HG02623 (cell line): ENCODE results near the gene ADGRV1.
"Not testable (repeated sequence)": the region's sequence is repeated elsewhere in the genome, so short reads cannot be mapped to it uniquely, and the experiment has no call there.

Source experiments
- ATAC-seq: cut with Tn5 transposase; IDR thresholded peaks from one replicate; pipeline ENCODE4 v1.9.1; 2021; ENCODE audit warnings: moderate library complexity; ENCODE audit not compliant: unreplicated experiment

Gene ADGRV1

GRCh38 chr5:90586469-90586868 lies 27.9 kb downstream of the ADGRV1 start:
- no peak for ATAC-seq

- no peak for ATAC-seq
Observed at GRCh38 chr5:90590170-90590569, 31.6 kb downstream of the ADGRV1 start.

DNA sequence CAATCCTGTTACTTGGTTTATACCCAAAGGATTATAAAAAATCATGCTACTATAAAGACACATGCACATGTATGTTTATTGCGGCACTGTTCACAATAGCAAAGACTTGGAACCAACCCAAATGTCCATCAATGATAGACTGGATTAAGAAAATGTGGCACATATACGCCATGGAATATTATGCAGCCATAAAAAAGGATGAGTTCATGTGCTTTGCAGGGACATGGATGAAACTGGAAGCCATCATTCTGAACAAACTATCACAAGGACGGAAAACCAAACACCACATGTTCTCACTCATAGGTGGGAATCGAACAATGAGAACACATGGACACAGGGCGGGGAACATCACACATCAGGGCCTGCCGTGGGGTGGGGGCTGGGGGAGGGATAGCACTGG lies 34.5 kb downstream of the ADGRV1 start:
- not testable (repeated sequence) for ATAC-seq

- ATAC-seq: not testable (repeated sequence)
Observed at GRCh38 chr5:90595766-90596165, 37.2 kb downstream of the ADGRV1 start.

DNA sequence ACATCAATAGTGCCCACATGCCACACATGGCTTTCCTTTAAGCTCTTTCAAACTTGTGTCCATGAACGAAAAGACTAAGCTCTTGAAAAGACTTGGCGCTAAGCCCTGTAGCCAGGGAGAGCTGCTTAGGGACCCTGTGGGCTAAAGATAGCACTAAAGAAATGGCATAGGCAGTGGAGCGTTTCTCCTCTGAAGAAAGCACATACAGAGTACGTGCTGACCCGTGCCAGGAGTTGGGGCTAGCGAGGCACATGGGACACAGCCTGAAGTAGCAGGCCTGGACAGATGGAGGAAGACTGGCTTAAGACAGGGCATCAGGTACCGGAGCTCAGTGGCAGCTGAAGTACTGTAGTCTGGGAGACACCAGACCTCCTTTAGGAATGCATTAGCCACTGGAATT lies 39.7 kb downstream of the ADGRV1 start:
- no peak for ATAC-seq

- not testable (repeated sequence) for ATAC-seq
Observed at GRCh38 chr5:90600307-90600706, 41.7 kb downstream of the ADGRV1 start.

- no peak for ATAC-seq
Observed at GRCh38 chr5:90601468-90601867, 42.9 kb downstream of the ADGRV1 start.

DNA sequence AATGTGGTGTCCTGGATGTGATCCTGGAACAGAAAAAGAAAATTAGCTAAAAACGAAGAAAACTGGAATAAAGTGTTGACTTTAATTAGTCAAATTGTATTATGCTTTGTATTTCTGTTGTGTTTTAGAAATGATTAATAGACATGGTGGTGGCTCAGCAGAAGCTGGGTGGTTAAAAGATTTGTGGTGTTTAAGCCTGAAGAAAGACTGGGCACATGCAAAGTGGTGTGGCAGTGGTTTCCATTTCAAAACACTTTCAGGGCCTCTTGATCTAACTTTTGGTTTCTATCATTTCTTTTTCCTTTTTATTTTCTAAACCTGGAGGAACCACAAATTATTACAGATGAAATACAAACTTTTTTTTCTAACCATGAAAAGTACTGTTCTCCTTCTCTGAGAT lies 44.1 kb downstream of the ADGRV1 start:
- ATAC-seq: no peak

- no peak for ATAC-seq
Observed at GRCh38 chr5:90606539-90606938, 47.9 kb downstream of the ADGRV1 start.

DNA sequence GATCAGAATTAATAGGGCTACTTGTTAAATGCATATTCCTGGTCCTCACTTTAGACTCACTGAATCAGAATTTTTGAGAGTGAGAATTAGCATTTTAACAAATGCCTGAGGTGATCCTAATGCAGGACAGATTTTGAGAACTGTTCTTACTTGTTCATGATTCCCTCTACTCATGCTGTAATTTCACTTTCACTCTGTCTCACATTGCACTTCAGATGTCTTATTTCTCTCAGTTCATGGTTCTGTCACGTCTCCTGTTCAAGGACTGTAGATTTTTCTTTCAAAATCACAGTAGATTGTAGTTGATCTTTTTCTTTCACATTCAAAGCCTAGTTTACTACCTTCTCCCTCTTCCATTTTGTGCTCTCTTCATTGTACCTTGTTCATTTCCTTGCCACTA lies 54.3 kb downstream of the ADGRV1 start:
- peak; percentile 94 for ATAC-seq

GRCh38 chr5:90613459-90613858 lies 54.9 kb downstream of the ADGRV1 start:
- no peak for ATAC-seq

DNA sequence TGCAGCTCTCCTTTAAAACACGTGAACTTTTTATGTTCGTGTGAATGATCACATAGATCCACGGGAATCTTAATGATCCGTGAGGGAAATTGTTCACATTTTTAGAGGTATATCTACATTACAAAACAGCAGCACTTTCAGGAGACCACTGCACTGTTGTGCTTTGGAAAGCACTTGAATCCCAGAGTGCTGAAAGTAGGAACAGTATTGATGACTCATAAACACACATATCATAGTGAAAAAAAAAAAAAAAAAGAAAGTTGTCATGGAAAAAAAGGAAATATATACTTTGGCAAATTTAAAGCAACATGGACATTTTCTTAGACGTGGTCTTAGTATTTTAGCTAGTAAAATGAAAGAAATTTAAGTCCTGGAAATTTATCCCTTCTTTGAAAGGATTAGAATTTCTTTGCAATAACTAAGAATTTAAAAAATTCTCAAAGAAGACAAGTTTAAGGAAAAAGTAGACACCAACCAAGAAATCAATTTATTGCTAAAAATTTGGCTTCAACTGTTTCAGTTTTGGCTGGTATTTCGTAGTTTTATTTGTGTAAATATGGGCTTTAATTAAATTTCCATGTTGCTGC lies 55.4 kb downstream of the ADGRV1 start:
- ATAC-seq: no peak

DNA sequence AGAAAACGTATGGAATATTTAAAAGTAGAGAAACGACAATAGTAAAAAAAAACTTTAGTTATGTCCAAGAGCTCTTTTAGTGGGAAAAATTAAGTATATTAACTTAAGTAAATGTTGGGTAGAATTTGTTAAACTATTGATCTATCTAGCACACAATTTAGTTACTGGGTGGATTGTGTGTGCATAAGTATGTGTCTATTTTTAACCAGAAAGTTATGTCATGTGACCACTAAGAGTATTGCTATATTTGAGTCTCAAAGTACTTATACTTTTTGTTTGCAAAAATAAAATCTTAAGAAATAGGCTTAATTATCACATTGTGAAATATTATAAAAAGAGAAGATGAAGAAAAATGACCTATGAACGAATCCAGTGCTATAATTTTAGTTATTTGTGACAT lies 56.8 kb downstream of the ADGRV1 start:
- no peak for ATAC-seq

- no peak for ATAC-seq
Observed at GRCh38 chr5:90618071-90618470, 59.5 kb downstream of the ADGRV1 start.

GRCh38 chr5:90619762-90620161 lies 61.2 kb downstream of the ADGRV1 start:
- not testable (repeated sequence) for ATAC-seq

DNA sequence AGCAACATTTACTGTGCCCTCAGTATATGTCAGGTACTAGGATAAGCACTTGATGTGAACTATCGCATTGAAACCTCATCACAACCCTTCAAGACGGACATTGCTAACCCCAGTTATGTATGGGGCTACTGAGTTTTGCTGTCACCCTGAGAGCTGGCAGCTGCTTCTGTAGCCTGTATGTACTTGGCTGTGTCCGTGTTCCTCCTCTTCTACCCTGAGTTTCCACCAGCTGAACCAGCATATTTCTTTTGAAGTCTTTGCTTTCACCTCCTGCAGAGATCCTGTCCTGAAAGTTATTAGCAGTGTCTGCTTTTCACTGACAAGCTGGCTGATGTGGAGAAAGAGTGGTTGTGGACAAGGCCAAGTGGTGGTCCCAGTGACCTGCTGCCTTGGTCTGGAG lies 63.3 kb downstream of the ADGRV1 start:
- no peak for ATAC-seq

- no peak for ATAC-seq
Observed at GRCh38 chr5:90626493-90626892, 67.9 kb downstream of the ADGRV1 start.

GRCh38 chr5:90628492-90628891 lies 69.9 kb downstream of the ADGRV1 start:
- ATAC-seq: no peak

GRCh38 chr5:90632791-90633190 lies 74.2 kb downstream of the ADGRV1 start:
- no peak for ATAC-seq

DNA sequence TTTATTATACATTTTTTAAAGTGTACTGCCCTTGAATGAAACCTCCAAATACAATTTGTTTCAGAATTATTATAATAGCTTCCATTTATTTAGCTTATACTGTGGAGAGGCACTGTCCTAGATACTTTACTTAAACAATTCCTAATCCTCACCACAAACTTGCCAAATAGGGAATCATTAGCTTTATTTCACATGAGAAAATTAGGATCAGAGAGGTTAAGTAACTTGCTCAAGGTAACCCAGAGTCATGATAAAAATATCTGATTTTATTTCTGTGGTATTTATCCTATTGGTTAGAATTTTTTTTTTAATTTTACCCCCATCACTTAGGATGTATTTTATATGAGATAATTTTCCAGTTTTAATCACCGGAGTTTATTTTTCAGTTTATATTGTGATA lies 78.4 kb downstream of the ADGRV1 start:
- no peak for ATAC-seq

- ATAC-seq: no peak
Observed at GRCh38 chr5:90637731-90638130, 79.1 kb downstream of the ADGRV1 start.

DNA sequence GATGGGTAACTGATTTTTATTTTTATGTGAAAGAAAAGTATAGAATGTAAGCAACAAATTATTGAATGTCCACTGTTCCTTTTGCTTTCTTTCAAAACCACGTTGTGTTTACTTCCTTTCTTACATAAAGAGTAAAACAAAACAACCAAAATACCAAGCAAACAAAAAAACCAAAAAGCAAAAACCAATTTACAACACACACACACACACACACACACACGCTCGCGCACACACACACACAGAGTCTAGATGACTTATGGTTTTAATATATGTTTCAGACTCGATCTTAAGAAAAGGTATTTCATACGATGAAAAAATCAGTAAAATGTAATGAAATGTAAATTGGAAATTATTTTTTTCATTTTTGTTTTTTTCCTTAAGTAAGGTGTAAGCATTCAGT lies 80.3 kb downstream of the ADGRV1 start:
- ATAC-seq: no peak

- ATAC-seq: no peak
Observed at GRCh38 chr5:90640484-90641059, 82.0 kb downstream of the ADGRV1 start.
